ENCODE data around the gene ERICH3. TPM values are rescaled to one million over a fixed set of nuclear protein-coding genes. Genes with fewer than 3 reads are reported as not detected.

ERICH3 gene
- polyA plus RNA-seq, 1 donor from 2014 or later: 0.27 TPM

DNA sequence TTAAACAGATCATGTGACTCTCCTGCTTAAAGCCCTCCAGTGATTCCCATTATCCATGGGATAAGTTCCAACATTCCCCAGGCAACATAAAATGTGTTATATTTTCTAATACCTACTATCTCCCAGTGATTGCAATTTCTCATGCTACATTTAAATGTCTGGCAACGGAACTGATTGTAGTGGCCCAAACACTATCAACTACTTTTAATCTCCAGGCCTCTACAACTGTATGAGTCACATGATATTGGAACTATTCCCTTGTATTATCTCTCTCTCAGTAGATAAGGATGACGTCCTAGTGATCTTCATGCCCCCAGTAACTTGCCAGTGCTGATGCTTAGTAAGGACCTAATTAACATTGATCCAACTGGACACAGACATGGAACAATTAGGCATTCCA, 49.9 kb downstream of the ERICH3 start:
- Histone ChIP-seq H3K9me2 (ENCODE audit: insufficient read depth, low read length) (no peaks in the 10 kb centered on the region), H3K79me2 (replicated peaks; ENCODE audit: insufficient read depth, low read length) (no peaks in the 10 kb centered on the region), H3K27ac (ENCODE audit: low read length) (no peak overlapping the region), H3K9me3 (ENCODE audit: low read length) (no peaks in the 10 kb centered on the region), H3K9ac (ENCODE audit: low read length) (no peak overlapping the region), H3K36me3 (ENCODE audit: insufficient read depth, low read length) (no peaks in the 10 kb centered on the region), H3K4me3 (ENCODE audit: low read length) (no peak overlapping the region), H3F3A (ENCODE audit: insufficient read depth, low read length, poor library complexity, severe bottlenecking) (no peaks in the 10 kb centered on the region), H3K27me3 (ENCODE audit: insufficient read depth, low read depth, low read length) (no peaks in the 10 kb centered on the region), H4K20me1 (ENCODE audit: insufficient read depth) (no peaks in the 10 kb centered on the region), H2AFZ (ENCODE audit: low read depth, low read length) (no peak overlapping the region), H3K4me2 (ENCODE audit: low read length) (no peak overlapping the region)
- TF ChIP-seq TAF1 (IDR thresholded peaks at IDR 0.05; ENCODE audit: low read depth) (no peak), SMC3 (conservative IDR thresholded peaks at IDR 0.05; ENCODE audit: poor library complexity) (no peak)

- H2AFZ ChIP-seq (ENCODE audit: low read depth, low read length): no peak overlapping the region
- no peaks in the 10 kb centered on the region for H3F3A ChIP-seq (ENCODE audit: insufficient read depth, low read length, poor library complexity, severe bottlenecking)
- H3K9me3 ChIP-seq (ENCODE audit: low read length): no peaks in the 10 kb centered on the region
- H3K36me3 ChIP-seq (ENCODE audit: insufficient read depth, low read length): no peaks in the 10 kb centered on the region
- H3K4me2 ChIP-seq (ENCODE audit: low read length): no peak overlapping the region
- H3K9me2 ChIP-seq (ENCODE audit: insufficient read depth, low read length): no peaks in the 10 kb centered on the region
- TF ChIP-seq RAD21 (conservative IDR thresholded peaks at IDR 0.05) (no peak), TAF1 (IDR thresholded peaks at IDR 0.05; ENCODE audit: low read depth) (no peak), CTCF (IDR thresholded peaks at IDR 0.05; ENCODE audit: poor library complexity, severe bottlenecking) (no peak), POLR2AphosphoS5 (IDR thresholded peaks at IDR 0.05) (no peak), EZH2 (IDR thresholded peaks at IDR 0.05; ENCODE audit: borderline replicate concordance, insufficient read depth, low read length, poor library complexity, severe bottlenecking) (no peak), REST (IDR thresholded peaks at IDR 0.05; ENCODE audit: borderline replicate concordance) (no peak), EP300 (conservative IDR thresholded peaks at IDR 0.05; ENCODE audit: poor library complexity, severe bottlenecking) (no peak)
- H3K9ac ChIP-seq (ENCODE audit: low read length): no peak overlapping the region
- H3K27ac ChIP-seq (ENCODE audit: low read length): no peak overlapping the region
- no peak overlapping the region for H3K4me3 ChIP-seq (ENCODE audit: low read length)
- no peaks in the 10 kb centered on the region for H3K79me2 ChIP-seq (replicated peaks; ENCODE audit: insufficient read depth, low read length)
- no peaks in the 10 kb centered on the region for H3K27me3 ChIP-seq (ENCODE audit: insufficient read depth, low read depth, low read length)
- no peaks in the 10 kb centered on the region for H4K20me1 ChIP-seq (ENCODE audit: insufficient read depth)
Measured at GRCh38 chr1:74620242-74620641, 53.4 kb downstream of the ERICH3 start.

GRCh38 chr1:74618974-74619373, 54.6 kb downstream of the ERICH3 start:
- Histone ChIP-seq H3K79me2 (replicated peaks; ENCODE audit: insufficient read depth, low read length) (no peaks in the 10 kb centered on the region), H3K4me3 (ENCODE audit: low read length) (no peak overlapping the region), H3K27me3 (ENCODE audit: insufficient read depth, low read depth, low read length) (no peaks in the 10 kb centered on the region), H2AFZ (ENCODE audit: low read depth, low read length) (no peak overlapping the region), H3K9ac (ENCODE audit: low read length) (no peak overlapping the region), H3K9me2 (ENCODE audit: insufficient read depth, low read length) (no peaks in the 10 kb centered on the region), H3F3A (ENCODE audit: insufficient read depth, low read length, poor library complexity, severe bottlenecking) (no peaks in the 10 kb centered on the region), H3K36me3 (ENCODE audit: insufficient read depth, low read length) (no peaks in the 10 kb centered on the region), H3K4me2 (ENCODE audit: low read length) (no peak overlapping the region), H3K9me3 (ENCODE audit: low read length) (no peaks in the 10 kb centered on the region), H4K20me1 (ENCODE audit: insufficient read depth) (no peaks in the 10 kb centered on the region), H3K27ac (ENCODE audit: low read length) (no peak overlapping the region)
- TF ChIP-seq TAF1 (IDR thresholded peaks at IDR 0.05; ENCODE audit: low read depth) (no peak), POLR2AphosphoS5 (IDR thresholded peaks at IDR 0.05) (no peak), RAD21 (conservative IDR thresholded peaks at IDR 0.05) (no peak), EP300 (conservative IDR thresholded peaks at IDR 0.05; ENCODE audit: poor library complexity, severe bottlenecking) (no peak), MXI1 (conservative IDR thresholded peaks at IDR 0.05; ENCODE audit: poor library complexity, severe bottlenecking) (no peak), CTCF (IDR thresholded peaks at IDR 0.05; ENCODE audit: poor library complexity, severe bottlenecking) (no peak), REST (IDR thresholded peaks at IDR 0.05; ENCODE audit: borderline replicate concordance) (no peak), EZH2 (IDR thresholded peaks at IDR 0.05; ENCODE audit: borderline replicate concordance, insufficient read depth, low read length, poor library complexity, severe bottlenecking) (no peak), SMC3 (conservative IDR thresholded peaks at IDR 0.05; ENCODE audit: poor library complexity) (no peak)

Measured in neural cell (in vitro differentiated cells).